Activated CD4-positive, alpha-beta T cell treated with anti-CD3 and anti-CD28 coated beads, Interleukin-2, amount 50 U/mL, for 4 hours (primary cell): ENCODE measurements around the gene DOK3.

ENCODE experiments used
- DNase-seq, 2 experiments: peaks; one replicate each; pipeline ENCODE4 v3.0.0-alpha.2; 2020

The DOK3 gene, protein sequence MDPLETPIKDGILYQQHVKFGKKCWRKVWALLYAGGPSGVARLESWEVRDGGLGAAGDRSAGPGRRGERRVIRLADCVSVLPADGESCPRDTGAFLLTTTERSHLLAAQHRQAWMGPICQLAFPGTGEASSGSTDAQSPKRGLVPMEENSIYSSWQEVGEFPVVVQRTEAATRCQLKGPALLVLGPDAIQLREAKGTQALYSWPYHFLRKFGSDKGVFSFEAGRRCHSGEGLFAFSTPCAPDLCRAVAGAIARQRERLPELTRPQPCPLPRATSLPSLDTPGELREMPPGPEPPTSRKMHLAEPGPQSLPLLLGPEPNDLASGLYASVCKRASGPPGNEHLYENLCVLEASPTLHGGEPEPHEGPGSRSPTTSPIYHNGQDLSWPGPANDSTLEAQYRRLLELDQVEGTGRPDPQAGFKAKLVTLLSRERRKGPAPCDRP

DNA sequence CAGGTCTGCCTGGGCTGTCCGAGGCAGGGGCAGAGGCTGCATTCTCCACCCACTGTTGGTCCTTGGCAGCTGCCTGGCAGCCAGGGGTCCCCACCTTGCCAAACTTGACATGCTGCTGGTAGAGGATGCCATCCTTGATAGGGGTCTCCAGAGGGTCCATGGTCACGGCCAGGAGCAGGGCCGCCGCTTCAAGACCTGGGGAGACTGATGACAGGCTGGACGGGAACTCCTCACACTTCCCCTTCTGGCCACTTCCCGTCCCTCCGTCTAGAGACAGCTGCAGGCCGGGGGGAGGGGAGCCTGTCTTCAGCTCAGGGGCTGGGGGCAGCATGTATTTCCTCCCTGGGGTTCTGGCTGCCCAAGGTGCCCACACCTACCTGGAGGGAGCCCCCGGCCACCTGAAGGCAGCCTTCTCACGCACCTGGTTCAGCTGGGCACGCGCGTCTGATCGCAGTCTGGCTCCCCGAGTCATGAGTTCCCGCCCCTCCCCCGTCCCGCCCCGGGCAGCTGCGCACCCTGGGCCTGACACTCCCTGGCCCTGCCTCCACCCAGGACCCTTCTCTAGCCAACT lies at the start of gene DOK3:
TSS of gene DOK3 (minus strand) at position 446 of the 571 bp plus-strand sequence. CDS start at position 160, 286 bp downstream.
- DNase-seq: no peak

DNA sequence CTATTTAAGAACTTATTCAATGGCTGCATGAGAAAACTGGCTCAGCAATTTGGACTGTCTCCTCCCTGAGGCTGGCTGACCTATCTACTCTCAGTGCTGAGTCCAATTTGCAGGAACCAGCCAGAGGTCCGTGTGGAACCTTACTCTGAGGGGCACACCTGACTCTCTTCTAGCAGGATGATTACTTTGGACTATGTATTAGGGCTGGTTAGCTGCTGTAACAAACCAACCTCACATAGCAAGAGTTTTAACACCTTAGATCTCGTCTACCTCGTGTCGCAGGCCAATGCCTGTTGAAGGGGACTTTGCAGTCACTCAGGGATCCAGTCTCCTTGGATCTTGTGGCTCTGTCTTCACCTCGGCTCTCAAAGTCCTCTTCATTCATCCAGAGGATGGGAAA lies 48.2 kb upstream of the DOK3 start:
- DNase-seq: no peak

DNA sequence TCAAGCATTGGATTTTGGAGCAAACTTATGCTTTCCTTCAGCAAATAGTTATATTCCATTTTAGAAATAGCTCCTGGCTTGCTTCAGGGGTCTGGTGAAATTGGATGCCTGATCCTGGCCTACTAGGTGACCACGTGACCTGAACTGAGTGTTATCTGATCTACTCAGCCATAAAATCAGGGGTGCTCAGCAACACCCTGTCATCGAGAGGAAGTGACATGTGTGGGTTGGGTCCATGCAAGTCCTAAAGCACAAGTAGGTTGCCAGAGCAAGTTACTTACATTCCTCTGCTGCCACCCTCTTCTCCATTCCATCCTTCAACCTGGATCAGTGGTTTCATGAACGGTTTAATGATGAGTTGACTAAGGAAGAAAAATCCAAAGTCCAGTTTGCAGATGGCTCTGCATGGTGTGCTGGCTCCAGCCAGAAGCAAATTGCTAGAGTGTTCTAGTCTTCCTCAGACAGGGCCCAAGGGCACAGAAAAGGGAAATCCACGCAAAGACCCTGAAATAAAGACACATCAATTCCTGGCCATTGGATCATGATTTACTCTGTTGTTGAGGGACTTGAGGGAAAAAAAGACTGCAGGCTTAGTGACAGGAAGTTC lies 47.5 kb upstream of the DOK3 start:
- no peak for DNase-seq

DNA sequence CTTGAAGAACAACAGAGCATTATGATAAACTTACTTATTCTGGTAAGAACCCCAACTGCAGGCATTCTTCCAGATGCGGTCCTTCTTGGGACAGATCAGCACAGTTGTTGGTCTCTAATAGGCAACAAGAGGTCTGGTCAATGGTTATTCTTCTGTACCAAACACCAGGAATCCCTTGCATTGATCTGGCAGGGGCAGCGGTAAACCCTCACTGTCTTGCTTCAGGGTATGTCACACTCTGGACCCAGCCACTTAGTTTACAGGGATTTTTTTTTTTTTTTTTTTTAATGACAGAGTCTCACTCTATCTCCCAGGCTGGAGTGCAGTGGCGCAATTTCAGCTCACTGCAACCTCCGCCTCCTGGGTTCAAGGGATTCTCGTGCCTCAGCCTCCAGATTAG lies 46.0 kb upstream of the DOK3 start:
- DNase-seq: no peak

DNA sequence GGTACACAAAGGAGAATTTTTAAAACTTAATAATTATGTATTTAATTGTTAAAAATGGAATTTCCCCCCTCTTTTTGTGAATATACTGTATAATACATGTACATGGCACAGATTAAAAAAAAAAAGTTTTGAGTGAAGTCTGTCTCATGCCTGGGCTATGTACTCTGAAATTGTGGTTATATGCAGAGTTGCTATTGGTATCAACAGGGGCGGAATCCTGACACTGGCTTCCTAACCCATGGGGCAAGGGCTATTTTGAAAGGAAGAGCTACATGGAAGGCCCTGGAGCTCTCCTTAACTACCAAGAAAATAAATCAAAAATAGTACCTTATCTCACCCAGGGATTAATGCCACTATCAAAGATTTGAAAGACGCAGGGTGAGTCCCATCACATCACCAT lies 45.6 kb upstream of the DOK3 start:
- no peak for DNase-seq

DNA sequence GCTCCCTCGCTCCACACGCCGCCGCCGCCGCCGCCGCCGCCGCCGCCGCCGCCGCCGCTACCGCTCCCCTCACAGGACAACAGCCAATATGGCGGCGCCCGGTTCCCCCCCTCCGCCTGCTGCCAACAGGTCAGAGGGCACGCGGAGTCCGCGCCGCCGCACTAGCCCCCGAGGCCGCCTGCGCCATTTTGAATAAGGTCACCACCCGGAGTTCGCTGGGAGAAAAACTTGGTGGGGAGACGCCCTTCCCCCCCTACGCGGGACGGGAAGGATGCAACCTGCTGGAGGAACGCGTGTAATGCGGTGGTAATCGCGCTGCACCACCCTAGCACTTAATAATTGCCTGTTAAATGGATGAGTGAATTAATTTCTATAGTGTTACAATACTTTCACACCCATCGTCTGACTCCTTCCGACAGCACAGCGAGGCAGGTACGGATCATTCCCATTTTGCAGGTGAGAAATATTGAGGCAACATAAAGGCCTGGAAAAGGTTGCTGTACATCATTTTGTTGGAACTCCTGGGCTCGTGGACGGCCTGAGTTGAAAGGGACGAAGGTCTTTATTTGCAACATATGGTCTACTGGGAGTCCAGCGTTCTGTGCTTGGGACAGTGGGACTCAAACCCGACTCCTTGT lies 45.0 kb upstream of the DOK3 start, which contains the start of gene FAM193B:
TSS of gene FAM193B (minus strand) at position 90 of the 638 bp plus-strand sequence. CDS start 105 bp downstream, outside the sequence.
- DNase-seq: peak; percentile 93 to 94

DNA sequence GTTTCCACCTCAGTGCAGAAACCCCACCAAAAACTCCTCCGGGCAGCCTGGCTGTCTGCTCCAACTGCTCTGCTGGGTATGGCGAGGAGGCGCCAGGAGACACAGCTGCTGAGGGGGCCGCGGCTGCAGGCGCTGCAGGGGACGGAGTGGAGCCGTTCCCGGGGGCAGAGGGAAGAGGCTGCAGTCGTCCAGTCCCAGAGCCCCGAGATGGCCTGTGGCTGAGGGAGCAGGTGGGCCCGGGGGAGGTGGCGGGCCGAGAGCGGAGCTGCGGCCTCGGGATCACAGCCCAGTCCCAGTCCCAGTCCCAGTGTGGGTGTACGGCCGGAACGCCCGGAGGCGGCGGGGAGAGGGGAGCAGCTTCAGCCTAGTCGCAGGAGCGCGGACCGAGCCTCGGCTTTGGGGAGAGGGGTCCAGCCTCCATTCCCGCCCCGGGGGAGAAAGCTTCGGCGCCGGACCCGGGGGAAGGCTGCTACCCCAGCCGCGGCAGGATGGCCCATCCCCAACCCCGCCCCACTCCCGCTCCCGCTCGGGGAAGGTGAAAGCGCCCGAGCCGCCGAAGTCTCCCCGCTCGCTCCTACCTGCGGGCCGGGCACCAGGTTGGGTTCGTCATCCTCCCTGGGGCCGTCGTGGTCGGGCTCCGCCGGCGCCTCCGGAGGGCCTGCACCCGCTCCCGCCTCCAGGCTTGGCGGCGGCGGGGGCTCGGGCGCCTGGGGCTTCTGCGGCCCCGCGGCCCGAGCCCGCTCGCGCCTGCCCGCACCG lies 44.2 kb upstream of the DOK3 start:
- DNase-seq: peak; percentile 27 to 36

DNA sequence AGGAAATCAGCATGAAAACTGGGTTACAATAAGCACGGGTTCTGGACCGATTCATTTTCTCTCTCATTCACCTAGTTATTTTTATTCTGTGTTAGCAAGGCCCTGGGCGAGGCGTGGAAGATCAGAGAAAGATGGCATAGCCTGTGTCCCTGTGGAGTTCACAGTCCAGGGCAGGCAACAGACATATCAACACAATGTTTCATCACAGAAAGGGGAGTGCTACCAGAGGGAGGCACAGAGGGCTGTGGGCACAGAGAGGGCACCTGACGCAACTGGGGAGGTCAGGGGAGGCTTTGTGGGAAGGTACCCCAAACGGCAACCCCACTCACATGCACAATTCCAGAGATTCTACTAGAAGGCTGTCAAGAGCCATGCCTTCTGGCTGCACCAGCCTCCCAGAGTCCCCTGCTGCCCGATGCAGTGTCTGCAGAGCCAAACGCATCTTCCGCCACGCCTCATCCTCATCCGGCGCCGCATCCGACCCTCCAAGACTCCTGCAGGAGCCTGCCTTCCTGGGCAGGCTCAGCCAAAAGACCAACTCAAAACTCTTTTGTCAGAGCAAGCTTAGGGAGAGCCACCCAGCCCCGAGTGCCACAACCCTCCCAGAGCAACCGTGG lies 43.3 kb upstream of the DOK3 start:
- DNase-seq: no peak

DNA sequence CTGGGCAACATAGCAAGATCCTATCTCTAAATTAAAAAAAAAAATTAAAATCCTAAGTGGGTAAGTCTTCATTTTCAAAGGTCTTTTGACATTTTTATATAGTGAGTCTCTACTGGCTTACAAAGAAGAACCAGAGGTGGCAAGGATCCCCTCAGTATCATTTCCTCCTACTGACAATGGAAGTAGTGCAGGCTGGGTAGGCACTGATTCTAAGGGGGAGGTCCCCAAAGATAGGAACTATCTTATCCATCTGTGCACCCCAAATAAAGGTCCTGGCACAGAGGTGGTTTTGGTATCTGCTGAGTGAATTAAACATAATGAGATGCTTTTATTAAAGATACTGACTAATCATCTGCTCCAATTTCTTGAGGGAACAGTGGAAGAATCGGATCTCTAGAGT lies 40.5 kb upstream of the DOK3 start:
- no peak for DNase-seq

DNA sequence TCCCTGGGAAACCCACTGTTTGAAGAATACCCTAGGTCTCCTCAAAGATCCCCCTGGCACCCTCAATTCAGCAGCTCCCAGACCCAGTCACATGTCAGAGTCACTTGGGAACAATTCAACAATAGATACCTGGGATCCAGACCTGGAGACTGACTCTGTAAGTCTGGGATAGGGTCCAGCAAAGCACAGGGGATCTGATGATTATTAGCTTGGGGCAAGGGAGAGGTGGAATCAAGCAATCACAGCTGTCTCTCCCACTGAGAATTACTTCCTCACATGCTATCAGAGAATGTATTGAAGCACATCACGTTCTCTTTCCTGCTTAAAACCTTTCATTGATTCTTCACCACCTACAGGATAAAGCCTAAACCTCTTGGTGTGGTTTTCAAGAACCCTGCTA lies 38.9 kb upstream of the DOK3 start:
- no peak for DNase-seq

DNA sequence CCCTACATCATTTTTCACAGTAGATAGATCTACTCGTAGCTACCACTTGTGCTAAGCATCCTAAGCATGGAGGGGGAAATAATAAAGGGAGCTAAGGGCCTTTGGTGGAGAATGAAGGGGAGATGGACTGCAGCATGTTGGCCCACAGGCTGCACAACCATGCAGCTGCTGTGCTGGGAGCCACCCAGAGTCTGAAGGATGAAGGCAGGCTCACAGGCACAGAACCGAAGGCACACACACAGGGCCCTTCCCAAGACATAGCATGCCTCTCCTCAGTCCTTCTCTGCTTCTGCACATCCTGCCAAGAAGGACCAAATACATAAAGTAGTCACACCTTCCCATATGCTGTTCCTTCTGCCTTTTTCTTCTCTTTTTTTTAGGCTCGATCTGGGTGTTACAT lies 38.1 kb upstream of the DOK3 start:
- DNase-seq: no peak

DNA sequence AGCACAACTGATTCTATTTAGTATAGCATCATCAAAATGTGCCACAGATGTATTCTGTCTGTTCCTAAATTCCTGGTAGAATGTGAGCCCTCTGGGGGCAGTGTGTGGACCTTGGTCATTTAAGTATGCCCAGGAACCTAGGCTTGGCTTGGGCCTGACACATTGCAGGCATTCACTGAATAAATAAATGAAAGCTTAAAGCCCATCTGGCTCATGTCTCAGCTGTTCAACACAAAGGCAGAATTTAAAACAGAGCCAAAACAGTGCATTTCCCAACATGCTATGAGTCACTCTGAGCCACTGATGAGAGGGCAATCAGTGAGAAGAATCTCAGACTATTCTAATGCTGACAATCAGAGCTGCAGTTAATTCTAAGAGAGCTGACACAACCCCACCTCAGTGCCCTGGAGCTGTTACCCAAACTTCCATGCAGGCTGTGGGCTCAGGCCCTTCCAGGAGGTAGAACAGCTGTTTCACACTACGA lies 36.7 kb upstream of the DOK3 start:
- no peak for DNase-seq

DNA sequence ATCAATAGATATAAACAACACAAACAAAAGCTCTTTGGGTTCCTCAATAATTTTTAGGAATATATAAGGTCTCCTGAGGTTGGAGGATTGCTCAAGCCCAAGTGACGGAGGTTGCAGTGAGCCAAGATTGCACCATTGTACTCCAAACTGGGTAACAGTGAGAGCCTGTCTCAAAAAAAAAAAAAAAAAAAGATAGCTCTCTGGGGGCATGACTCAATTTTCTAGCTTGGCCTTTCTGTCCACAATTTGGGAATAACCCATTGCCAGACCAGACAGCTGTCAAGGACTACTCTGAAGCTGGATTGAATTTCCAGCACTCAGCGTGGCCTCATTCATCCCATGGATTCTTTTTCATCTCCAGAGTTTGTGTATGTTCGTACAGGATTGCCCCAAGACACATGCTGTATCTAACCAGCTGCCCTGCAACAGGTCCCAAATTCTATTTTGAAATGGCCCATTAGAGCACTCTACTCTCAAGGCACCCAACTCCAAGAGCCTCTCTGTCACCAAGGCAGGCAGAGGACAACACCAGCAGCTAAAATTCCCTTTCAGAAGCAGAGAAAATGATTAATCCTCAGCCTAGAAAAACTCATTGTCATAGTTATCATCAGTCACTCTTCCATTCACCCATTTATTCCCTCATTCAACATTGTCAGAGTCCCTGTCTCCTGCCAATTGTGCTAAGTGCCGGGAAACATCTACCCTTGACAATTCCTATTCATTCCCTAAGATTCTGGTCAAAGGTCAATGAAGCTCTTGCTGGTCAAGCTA lies 36.0 kb upstream of the DOK3 start:
- no peak for DNase-seq

DNA sequence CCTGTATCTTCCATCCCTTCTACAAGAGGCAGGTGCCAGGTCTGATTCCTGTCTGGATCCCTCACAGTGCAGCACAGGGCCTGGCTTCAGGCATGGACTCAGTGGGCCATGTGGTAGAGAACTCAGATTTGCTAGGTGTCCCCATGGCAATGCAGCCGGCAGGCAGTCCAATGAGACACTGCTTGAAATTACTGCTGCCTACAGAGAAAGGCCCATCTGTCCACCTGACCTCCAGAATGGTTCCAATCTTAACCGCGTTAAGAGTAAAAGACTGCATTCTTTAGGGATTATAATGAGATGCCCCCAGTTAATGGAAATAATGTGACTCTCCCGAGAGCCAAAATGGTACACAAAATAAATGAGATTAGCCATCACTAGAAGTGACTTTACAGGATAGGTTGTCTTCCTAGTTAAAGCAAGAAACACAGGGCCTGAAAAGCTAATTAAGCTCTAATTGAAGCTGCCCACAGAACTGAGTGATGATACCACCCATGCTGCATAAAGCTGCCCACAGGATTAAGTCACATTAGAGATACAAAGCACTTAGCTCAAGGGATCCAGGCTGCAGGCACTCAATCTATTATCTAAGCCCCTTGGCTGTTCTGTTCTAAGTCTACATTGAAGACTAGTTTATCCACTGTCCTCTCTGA lies 33.3 kb upstream of the DOK3 start:
- DNase-seq: no peak

DNA sequence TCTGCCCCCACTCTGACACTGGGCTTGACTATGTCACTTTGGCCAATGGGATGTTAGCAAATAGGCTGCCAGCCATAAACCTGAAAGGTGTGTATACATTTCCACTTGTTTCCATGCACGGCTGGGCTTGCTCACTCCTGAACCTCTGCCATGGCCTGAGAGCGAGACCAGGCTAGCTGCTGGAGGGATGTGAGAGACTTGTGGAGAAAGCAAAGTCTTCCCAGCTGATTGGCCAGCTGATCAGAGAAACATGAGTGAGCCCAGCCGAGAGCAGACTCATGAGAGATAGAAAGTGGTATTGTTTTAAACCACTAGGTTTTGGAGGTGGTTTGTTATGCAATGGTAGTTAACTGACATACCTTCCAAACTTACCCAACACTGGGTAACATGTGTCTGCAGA lies 30.8 kb upstream of the DOK3 start:
- no peak for DNase-seq

DNA sequence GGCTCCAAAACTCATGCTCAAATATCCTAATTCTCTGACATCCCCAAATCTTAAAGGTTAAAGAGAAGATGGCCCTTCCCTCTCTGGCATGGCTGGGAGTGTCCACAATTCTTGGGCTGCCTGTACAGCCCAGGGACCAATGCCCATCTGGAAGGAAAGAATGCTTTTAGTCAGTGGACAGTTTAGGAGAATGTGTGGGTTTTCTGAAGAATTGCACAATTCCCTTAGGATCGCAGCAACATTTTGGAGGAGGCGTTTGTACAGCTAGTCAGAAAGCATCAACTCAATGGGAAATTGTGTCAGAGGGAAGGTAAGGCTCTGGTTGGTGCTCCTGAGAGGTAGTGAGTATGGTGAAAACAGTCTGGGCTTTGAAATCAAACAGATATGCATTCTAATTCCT lies 29.8 kb upstream of the DOK3 start:
- no peak for DNase-seq

DNA sequence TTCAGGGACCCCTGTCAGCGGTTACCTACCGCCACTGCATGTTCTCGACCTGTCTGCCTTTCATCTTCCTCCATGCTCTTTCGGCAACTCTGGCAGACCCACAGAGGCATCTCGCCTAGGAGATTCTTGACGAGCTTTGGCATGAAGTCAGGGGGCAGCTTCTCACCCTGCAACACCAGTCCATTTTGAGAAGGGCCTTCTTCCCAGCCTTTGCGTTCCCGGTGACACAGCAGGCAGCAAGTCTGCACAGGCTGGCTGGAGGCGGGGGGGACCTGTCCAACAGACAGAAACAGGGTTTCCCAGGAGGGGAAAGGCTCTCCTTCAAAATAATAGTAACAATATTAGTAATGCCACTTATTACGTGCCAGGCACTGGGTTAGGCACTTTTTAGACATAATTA lies 29.2 kb upstream of the DOK3 start:
- no peak for DNase-seq

DNA sequence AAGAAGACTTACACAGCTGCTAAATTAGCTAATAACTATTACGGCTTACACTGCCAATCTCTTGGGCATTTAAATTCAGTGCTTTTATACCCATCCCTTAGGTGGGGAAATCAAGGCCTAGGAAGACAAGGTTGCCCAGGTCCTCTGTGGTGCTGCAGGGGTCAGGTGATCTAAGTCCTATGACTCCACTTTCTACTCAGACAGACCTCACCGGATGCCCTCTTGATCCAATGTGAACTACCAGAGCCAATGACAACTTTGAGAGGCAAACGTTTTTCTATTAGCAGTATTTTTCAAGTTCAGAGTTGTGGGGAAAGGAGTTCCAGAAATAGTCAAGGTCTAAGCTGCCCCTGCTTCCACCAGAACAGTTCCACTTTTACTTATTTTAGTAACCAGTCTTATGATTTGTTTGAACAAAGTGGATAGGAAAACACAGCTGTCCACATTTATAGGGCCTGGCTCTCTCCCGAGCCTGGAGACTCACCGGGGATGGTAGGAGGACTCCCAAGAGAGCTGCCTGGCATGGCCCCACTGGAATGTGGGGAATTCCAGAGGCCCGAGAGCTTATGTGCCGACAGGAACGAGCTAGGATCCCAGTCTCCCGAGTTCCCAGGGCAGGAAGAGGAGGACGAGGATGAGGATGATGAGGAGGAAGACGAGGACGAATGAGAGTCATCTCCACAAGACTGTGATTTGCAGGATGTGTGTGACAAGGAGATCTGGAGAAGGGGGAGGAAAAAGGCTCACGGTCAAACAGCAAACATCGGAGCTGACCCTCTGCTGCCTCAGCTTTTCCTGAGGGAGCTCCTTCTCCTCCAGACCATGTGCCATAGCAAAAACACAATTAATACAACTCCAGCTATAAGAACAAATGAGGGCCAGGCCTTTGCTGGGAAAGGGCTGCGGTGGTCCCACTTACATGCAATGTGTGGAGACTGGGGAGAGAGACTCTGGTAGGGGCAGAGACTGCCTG lies 28.0 kb upstream of the DOK3 start:
- DNase-seq: no peak

DNA sequence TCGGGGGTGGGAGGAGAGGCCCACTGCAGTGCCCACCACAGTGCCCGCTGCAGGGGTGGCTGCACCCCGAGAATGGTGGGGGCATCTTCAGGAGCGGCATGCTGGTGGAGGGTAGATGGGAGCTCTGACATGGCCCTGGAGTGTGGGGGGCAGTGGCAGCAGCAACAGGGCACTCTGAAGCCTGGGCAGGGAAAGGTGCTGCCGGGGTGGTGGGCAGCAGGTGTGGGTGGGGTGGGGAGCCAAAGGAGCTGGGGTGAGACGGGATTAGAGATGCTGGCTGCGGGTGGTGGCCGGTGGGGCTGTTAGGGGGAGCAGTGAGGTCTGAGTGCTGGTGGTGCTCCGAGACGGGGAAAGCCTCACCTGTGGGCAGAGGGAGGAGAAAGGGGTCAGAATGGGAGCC lies 26.8 kb upstream of the DOK3 start:
- no peak for DNase-seq

DNA sequence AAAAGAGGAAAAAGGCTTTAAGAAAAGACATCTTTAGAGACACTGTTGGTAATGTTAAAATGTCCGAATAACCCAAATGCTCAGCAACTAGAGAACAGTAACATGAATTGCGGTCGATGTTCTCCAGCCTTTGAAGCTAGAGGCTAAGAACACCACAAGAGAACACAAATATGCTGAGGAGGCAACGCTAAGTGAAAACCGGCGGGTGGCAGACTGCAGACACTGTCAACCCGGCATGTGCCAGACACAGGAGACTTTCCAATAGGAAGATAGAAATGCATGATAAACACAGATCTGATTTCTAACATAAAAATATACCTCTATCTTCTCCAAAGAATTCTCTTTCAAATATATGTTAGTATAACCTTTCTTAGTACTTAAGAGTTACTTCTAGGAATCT lies 25.5 kb upstream of the DOK3 start:
- DNase-seq: no peak
